PC-3 (cell line): Measurements from ENCODE around the gene CACTIN. TPM values are rescaled to one million over a fixed set of nuclear protein-coding genes. Genes with fewer than 3 reads are reported as not detected.

ENCODE experiments used
- ATAC-seq: fragments of 200-7000 bp; cut with Tn5 transposase; 2 replicates; pipeline ENCODE4 v1.9.1; 2020; ENCODE audit warnings: mild to moderate bottlenecking, moderate library complexity
- BruUV-seq: library from RNA; stranded (reverse); fragments of 400-500 nt; replicated peaks from 2 replicates; lab custom pipeline; 2021; lab: Mats Ljungman, UMichigan
- CTCF ChIA-PET: fragments of 300-600 bp; sonication (Branson Sonifier 250); formaldehyde crosslinking; loops from one replicate; lab custom pipeline; 2022; ENCODE audit warnings: antibody characterized with exemption; lab: Charles Lee
- POLR2A ChIA-PET: fragments of 300-600 bp; sonication (Branson Sonifier 250); formaldehyde crosslinking; loops from one replicate; lab custom pipeline; 2022; ENCODE audit warnings: antibody characterized with exemption; ENCODE audit not compliant: unreplicated experiment; lab: Charles Lee
- DNase-seq: peaks from one replicate; pipeline ENCODE4 v3.0.0-alpha.2; 2015
- H2AFZ ChIP-seq: fragments of 300-600 bp; sonication (generic); 2 replicates; pipeline ENCODE4 v1.6.0; 2016; ENCODE audit warnings: antibody characterized with exemption, low read length
- H3F3A ChIP-seq: fragments of 300-600 bp; sonication (generic); one replicate; pipeline ENCODE4 v1.6.0; 2017; ENCODE audit warnings: antibody characterized with exemption, low read length, control low read depth, mild to moderate bottlenecking; ENCODE audit not compliant: unreplicated experiment
- H3K27ac ChIP-seq: fragments of 300-600 bp; sonication (generic); 2 replicates; pipeline ENCODE4 v1.5.1; 2016; ENCODE audit warnings: mild to moderate bottlenecking, low read length
- H3K27me3 ChIP-seq: fragments of 300-600 bp; sonication (generic); 2 replicates; pipeline ENCODE4 v1.6.1; 2016; ENCODE audit warnings: low read length, mixed read lengths
- H3K36me3 ChIP-seq: fragments of 300-600 bp; sonication (generic); 2 replicates; pipeline ENCODE4 v1.6.1; 2016; ENCODE audit warnings: low read depth, mixed run types, low read length, mixed read lengths
- H3K4me1 ChIP-seq: fragments of 300-600 bp; sonication (generic); 2 replicates; pipeline ENCODE4 v1.5.1; 2016; ENCODE audit warnings: low read length; ENCODE audit not compliant: insufficient read depth
- H3K4me2 ChIP-seq: fragments of 300-600 bp; sonication (generic); 2 replicates; pipeline ENCODE4 v1.6.0; 2016; ENCODE audit warnings: low read length
- H3K4me3 ChIP-seq: fragments of 300-600 bp; sonication (generic); 2 replicates; pipeline ENCODE4 v1.5.1; 2016; ENCODE audit warnings: mild to moderate bottlenecking, low read length, mixed read lengths
- H3K79me2 ChIP-seq: fragments of 300-600 bp; sonication (generic); 2 replicates; pipeline ENCODE4 v1.6.1; 2017; ENCODE audit warnings: low read length, mixed read lengths
- H3K9ac ChIP-seq: fragments of 300-600 bp; sonication (generic); 2 replicates; pipeline ENCODE4 v1.6.0; 2016; ENCODE audit warnings: mild to moderate bottlenecking, low read length
- H3K9me2 ChIP-seq: fragments of 300-600 bp; sonication (generic); replicated peaks from 2 replicates; pipeline ENCODE4 v1.6.1; 2016; ENCODE audit warnings: mixed run types, low read length, mixed read lengths
- H3K9me3 ChIP-seq: fragments of 300-600 bp; sonication (generic); 2 replicates; pipeline ENCODE4 v1.6.1; 2016; ENCODE audit warnings: low read length, mixed read lengths
- H4K20me1 ChIP-seq: fragments of 300-600 bp; sonication (generic); 2 replicates; pipeline ENCODE4 v1.6.1; 2016; ENCODE audit warnings: low read length, mixed read lengths
- CTCF ChIP-seq: fragments of 300-600 bp; sonication (generic); conservative IDR thresholded peaks from 2 replicates; pipeline ENCODE4 v1.5.1; 2017; ENCODE audit warnings: antibody characterized with exemption, low read depth, mild to moderate bottlenecking, low read length
- EZH2 ChIP-seq: fragments of 300-600 bp; sonication (generic); IDR thresholded peaks from one replicate; pipeline ENCODE4 v1.6.1; 2017; ENCODE audit warnings: antibody characterized with exemption, mild to moderate bottlenecking, low read length; ENCODE audit not compliant: unreplicated experiment
- EZH2phosphoT487 ChIP-seq: fragments of 300-600 bp; sonication (generic); IDR thresholded peaks from 2 replicates; pipeline ENCODE4 v1.6.1; 2018; ENCODE audit warnings: mild to moderate bottlenecking, antibody characterized with exemption, low read length, borderline replicate concordance
- intact Hi-C: fragments of 100-400 bp; cut with micrococcal nuclease; formaldehyde crosslinking; loops from 2 replicates; pipeline ENCODE4 v1.9.0; 2023
- total RNA-seq: library from RNA; depleted of rRNA; stranded (reverse); fragments of >200 nt; gene quantifications from 2 replicates; pipeline ENCODE4 v1.2.3, GENCODE V29; 2014

CACTIN gene
- total RNA-seq, 1 experiment from 2014 or later: 47.8 TPM

GRCh38 chr19:3658870-3659745 is 32.5 kb upstream of the CACTIN start:
- Histone ChIP-seq H3K9me3 (no peaks in the 10 kb centered on the region), H4K20me1 (no peaks in the 10 kb centered on the region), H3K4me1 (peaks cover 20% of the 10 kb centered on the region), H3K27ac (no peak overlapping the region), H3K27me3 (no peaks in the 10 kb centered on the region), H2AFZ (no peak overlapping the region), H3K9me2 (no peaks in the 10 kb centered on the region), H3K36me3 (no peaks in the 10 kb centered on the region), H3F3A (no peaks in the 10 kb centered on the region), H3K4me3 (no peak overlapping the region), H3K79me2 (no peaks in the 10 kb centered on the region), H3K4me2 (no peak overlapping the region), H3K9ac (no peak overlapping the region)
- ChIA-PET CTCF (no interaction called here), POLR2A (no interaction called here)
- intact Hi-C loops: no loop called here
- BruUV-seq: no TSS peak
- TF ChIP-seq EZH2phosphoT487 (no peak), CTCF (no peak), EZH2 (no peak)
- ATAC-seq (no peak), DNase-seq (no peak)

DNA sequence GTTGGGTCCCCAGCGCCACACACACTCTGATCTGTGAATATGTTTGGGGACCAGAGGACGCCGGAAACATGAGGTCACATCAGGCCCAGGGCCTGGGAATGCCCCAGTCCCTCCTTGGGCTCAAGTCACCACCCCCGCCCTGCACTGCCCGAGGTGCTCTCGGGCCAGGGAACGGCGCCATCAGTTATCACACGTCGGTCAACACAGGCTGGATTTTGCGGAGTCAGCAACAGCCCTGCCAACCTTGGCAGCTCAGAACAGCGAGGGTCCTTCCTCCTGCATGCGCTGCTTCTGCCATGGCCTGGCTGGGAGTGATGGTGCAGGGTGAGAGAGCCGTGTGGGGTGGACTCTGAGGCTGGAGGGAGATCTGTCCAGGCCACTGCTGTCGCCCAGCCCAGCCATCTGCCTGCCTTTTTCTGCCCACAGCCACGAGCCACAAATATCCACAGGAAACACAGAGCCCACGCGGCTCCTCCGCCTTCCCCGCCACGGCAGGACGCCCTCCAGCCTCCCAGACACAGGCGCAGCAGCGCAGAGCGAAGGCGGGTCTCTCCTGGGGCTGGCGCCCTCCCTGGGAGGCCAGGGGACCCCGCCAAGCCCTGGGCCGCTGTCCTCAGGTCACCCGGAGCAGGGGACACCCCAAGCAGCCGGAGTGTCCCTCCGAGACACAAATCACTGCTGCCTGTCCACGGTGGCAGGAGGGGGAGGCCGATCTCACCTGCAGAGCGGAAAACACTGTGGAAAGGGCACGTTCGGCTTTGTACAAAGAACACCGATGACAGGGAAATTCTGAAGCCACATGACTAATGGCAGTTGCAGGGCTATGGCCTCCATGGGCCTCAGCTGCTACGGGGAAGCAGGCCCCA is 31.6 kb upstream of the CACTIN start:
- no peaks in the 10 kb centered on the region for H3K9me3 ChIP-seq
- peaks cover 20% of the 10 kb centered on the region for H3K4me1 ChIP-seq
- H3K36me3 ChIP-seq: no peaks in the 10 kb centered on the region
- no peaks in the 10 kb centered on the region for H4K20me1 ChIP-seq
- no peaks in the 10 kb centered on the region for H3K27me3 ChIP-seq
- H3K4me2 ChIP-seq: no peak overlapping the region
- no peak overlapping the region for H3K27ac ChIP-seq
- H3K9me2 ChIP-seq: no peaks in the 10 kb centered on the region
- H2AFZ ChIP-seq: no peak overlapping the region
- ATAC-seq (no peak), DNase-seq (no peak)
- no peak overlapping the region for H3K9ac ChIP-seq
- POLR2A ChIA-PET: interaction anchor here (0.7 kb wide), 1 partner anchor 30 kb away, joined by 3 read pairs; no protein-coding TSS in a partner anchor
- CTCF ChIA-PET: no interaction called here
- H3K4me3 ChIP-seq: no peak overlapping the region
- no TSS peak for BruUV-seq
- no peaks in the 10 kb centered on the region for H3F3A ChIP-seq
- TF ChIP-seq EZH2: no peak
- no peak for TF ChIP-seq EZH2phosphoT487
- no peak for TF ChIP-seq CTCF
- intact Hi-C loops: no loop called here
- no peaks in the 10 kb centered on the region for H3K79me2 ChIP-seq
